Nephron progenitor cell (in vitro differentiated cells): ENCODE data around the gene ING3.

Source experiments
- DNase-seq: peaks from one replicate; pipeline ENCODE4 v3.0.0; 2021
- H3K27ac Mint-ChIP-seq: 2 replicates; pipeline ENCODE4 v1.8.0; 2021; ENCODE audit warnings: mild to moderate bottlenecking, moderate library complexity, mixed read lengths
- H3K27me3 Mint-ChIP-seq: 2 replicates; pipeline ENCODE4 v1.8.0; 2021; ENCODE audit warnings: mild to moderate bottlenecking, low read depth, mixed read lengths; ENCODE audit not compliant: poor library complexity
- H3K36me3 Mint-ChIP-seq: 2 replicates; pipeline ENCODE4 v1.8.0; 2021; ENCODE audit warnings: low read depth, mixed read lengths
- H3K4me1 Mint-ChIP-seq: 2 replicates; pipeline ENCODE4 v1.8.0; 2021; ENCODE audit warnings: mixed read lengths
- H3K4me3 Mint-ChIP-seq: 2 replicates; pipeline ENCODE4 v1.8.0; 2021; ENCODE audit warnings: mild to moderate bottlenecking, moderate library complexity, mixed read lengths
- H3K9me3 Mint-ChIP-seq: 2 replicates; pipeline ENCODE4 v1.8.0; 2021; ENCODE audit warnings: mild to moderate bottlenecking, moderate library complexity, mixed read lengths
- CTCF ChIP-seq: fragments of 200-600 bp; sonication (generic); IDR thresholded peaks from 2 replicates; pipeline ENCODE4 v1.5.0; 2021; ENCODE audit warnings: antibody characterized with exemption

The ING3 gene

GRCh38 chr7:120931243-120931642, 19.3 kb upstream of the ING3 start:
- no peak for TF ChIP-seq CTCF
- H3K4me3 Mint-ChIP-seq = no peak overlapping the region
- peaks cover 5% of the 10 kb centered on the region for H3K27me3 Mint-ChIP-seq
- no peak overlapping the region for H3K27ac Mint-ChIP-seq
- H3K9me3 Mint-ChIP-seq = no peaks in the 10 kb centered on the region
- H3K36me3 Mint-ChIP-seq = no peaks in the 10 kb centered on the region
- DNase-seq = no peak
- peaks cover 5% of the 10 kb centered on the region for H3K4me1 Mint-ChIP-seq

- H3K4me1 Mint-ChIP-seq = no peaks in the 10 kb centered on the region
- no peak overlapping the region for H3K4me3 Mint-ChIP-seq
- H3K9me3 Mint-ChIP-seq = no peaks in the 10 kb centered on the region
- no peak for TF ChIP-seq CTCF
- peaks cover 5% of the 10 kb centered on the region for H3K27me3 Mint-ChIP-seq
- no peaks in the 10 kb centered on the region for H3K36me3 Mint-ChIP-seq
- DNase-seq = no peak
- H3K27ac Mint-ChIP-seq = no peak overlapping the region
Measured at GRCh38 chr7:120933475-120933874, 17.1 kb upstream of the ING3 start.

- peaks cover 5% of the 10 kb centered on the region for H3K27me3 Mint-ChIP-seq
- no peak overlapping the region for H3K4me3 Mint-ChIP-seq
- no peaks in the 10 kb centered on the region for H3K4me1 Mint-ChIP-seq
- no peaks in the 10 kb centered on the region for H3K36me3 Mint-ChIP-seq
- H3K27ac Mint-ChIP-seq = no peak overlapping the region
- no peak for TF ChIP-seq CTCF
- H3K9me3 Mint-ChIP-seq = no peaks in the 10 kb centered on the region
- DNase-seq = no peak
Measured at GRCh38 chr7:120939345-120939744, 11.2 kb upstream of the ING3 start.

DNA sequence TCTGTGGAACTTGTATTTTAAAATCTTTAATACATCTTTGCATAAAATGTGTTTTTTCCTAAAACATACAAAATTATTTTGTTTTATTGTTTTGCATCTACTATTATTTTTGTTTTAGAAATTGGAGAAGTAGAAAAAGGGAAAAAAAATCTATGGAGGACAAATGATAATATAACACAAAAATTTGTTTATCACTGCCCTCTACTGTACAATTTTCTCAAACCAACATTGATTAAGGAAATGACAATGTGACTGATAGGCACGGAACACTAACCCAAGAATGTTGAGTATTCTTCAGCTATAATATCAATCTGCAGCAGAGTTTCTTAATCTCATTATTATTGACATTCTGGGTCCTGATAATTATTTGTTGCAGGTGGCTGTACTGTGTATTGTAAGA, 9.5 kb upstream of the ING3 start:
- TF ChIP-seq CTCF = no peak
- no peak for DNase-seq
- Mint-ChIP-seq H3K4me1 (peaks cover 12% of the 10 kb centered on the region), H3K9me3 (no peaks in the 10 kb centered on the region), H3K36me3 (no peaks in the 10 kb centered on the region), H3K4me3 (no peak overlapping the region), H3K27ac (no peak overlapping the region), H3K27me3 (no peaks in the 10 kb centered on the region)

- no peak overlapping the region for H3K27ac Mint-ChIP-seq
Measured at GRCh38 chr7:120941856-120942255, 8.7 kb upstream of the ING3 start.

More at GRCh38 chr7:120941856-120942255, 8.7 kb upstream of the ING3 start:
- H3K4me1 Mint-ChIP-seq = peaks cover 12% of the 10 kb centered on the region
- no peaks in the 10 kb centered on the region for H3K36me3 Mint-ChIP-seq
- H3K27me3 Mint-ChIP-seq = no peaks in the 10 kb centered on the region
- DNase-seq = no peak
- no peak for TF ChIP-seq CTCF
- H3K9me3 Mint-ChIP-seq = no peaks in the 10 kb centered on the region
- H3K4me3 Mint-ChIP-seq = no peak overlapping the region
